Adrenal gland (tissue), 12 donors: ENCODE measurements around the gene ZNF324. TPM values are rescaled to one million over a fixed set of nuclear protein-coding genes. Genes with fewer than 3 reads are reported as not detected.

ENCODE experiments used
- DNase-seq, 7 donors: peaks; one replicate each; pipeline ENCODE4 v3.0.0-alpha.2; 2019 to 2020
- H3K27ac ChIP-seq, 5 donors: fragments of 200-600 bp; sonication (generic) in 4 of 5; 1 replicate in 3 of 5; 2 replicates in 2 of 5; pipeline versions ENCODE4 v1.5.1 to v1.8.0; 2016 to 2020; ENCODE audit warnings: mild to moderate bottlenecking in 1 of 5
- H3K27me3 ChIP-seq: fragments of 200-600 bp; 2 replicates; pipeline ENCODE4 v1.8.0; 2021
- H3K36me3 ChIP-seq, 2 donors: fragments of 200-600 bp; replicated peaks in 1 of 2; 1 replicate in 1 of 2; 2 replicates in 1 of 2; pipeline versions ENCODE4 v1.5.1 to v1.8.0; 2018 to 2022
- H3K4me1 ChIP-seq, 2 donors: fragments of 200-600 bp; replicated peaks in 1 of 2; 1 replicate in 1 of 2; 2 replicates in 1 of 2; pipeline versions ENCODE4 v1.5.1 to v1.8.0; 2018 to 2021
- H3K4me3 ChIP-seq, 4 donors: fragments of 200-600 bp; sonication (generic) in 3 of 4; one replicate each; pipeline ENCODE4 v1.5.1; 2016 to 2018
- H3K9me3 ChIP-seq, 3 donors: fragments of 200-600 bp; sonication (generic) in 1 of 3; replicated peaks in 1 of 3; 1 replicate in 2 of 3; 2 replicates in 1 of 3; pipeline versions ENCODE4 v1.5.1 to v1.8.0; 2016 to 2021
- POLR2A ChIP-seq, 2 donors: fragments of 450-650 bp; IDR thresholded peaks; one replicate each; pipeline ENCODE4 v1.6.1; 2017; ENCODE audit warnings: antibody characterized with exemption in 2 of 2, mild to moderate bottlenecking in 2 of 2, moderate library complexity in 1 of 2
- WGBS, 4 donors: extraction: QIAGEN DNeasy Blood & Tissue Kit in 2 of 4; methylation state at CpG; one replicate each; pipeline versions ENCODE4 v1.1.5 to v1.1.7; 2013 to 2017; 5-methylcytosine and 5-hydroxymethylcytosine counted together
- intact Hi-C, 2 donors: fragments of 100-400 bp; cut with DNase I; formaldehyde crosslinking; loops; one replicate each; pipeline versions ENCODE4 v1.14.1 to v1.15.0; 2022 to 2023
- polyA plus RNA-seq, 3 donors: library from polyadenylated mRNA; stranded (reverse); fragments of 200-250 nt in 2 of 3; fragments of 350-450 nt in 1 of 3; fragmentation: Illumina TruSeq in 1 of 3; extraction: RNeasy Lipid Tissue Mini Kit (QIAGEN cat#74804) in 1 of 3; gene quantifications; one replicate each; pipeline ENCODE4 v1.2.3, GENCODE V29; 2013 to 2014
- small RNA-seq, 2 donors: library from RNA; depleted of rRNA; stranded (forward); fragments of <200 nt; gene quantifications; one replicate each; pipeline ENCODE3, GENCODE V24; 2016
- total RNA-seq, 9 donors: library from RNA; depleted of rRNA in 4 of 9; stranded (reverse); fragments of >200 nt in 4 of 9; fragments of 120-200 nt in 1 of 9; fragmentation: NEBNext Ultra II Directional in 1 of 9; extraction: Animal tissue kit (Norgen Biotek cat#: 25700) in 1 of 9; gene quantifications; one replicate each; pipeline versions ENCODE4 v1.1.0 to v1.2.4, GENCODE V29; 2013 to 2023
- TF ChIP-seq, protein P1 (sequence below), 6 experiments: fragments of 450-650 bp in 4 of 6; fragments of 200-600 bp in 2 of 6; sonication (generic) in 1 of 6; IDR thresholded peaks; 1 replicate in 5 of 6; 2 replicates in 1 of 6; pipeline versions ENCODE4 v1.5.1 to v1.8.0; 2016 to 2021; ENCODE audit warnings: antibody characterized with exemption in 6 of 6, mild to moderate bottlenecking in 2 of 6, moderate library complexity in 1 of 6
- donor health status: healthy with polysubstance abuse.
- donor health status: Bipolar disorder and iron deficiency.
- donor health status: DM: yes; HTN: yes; CAD: no.
- donor health status: DM: no; HTN: no; CAD: no.
- donor health status: DM: no; HTN: no; CAD: no.
- donor health status: DM: yes; HTN: yes; CAD: no.

ZNF324 gene
- total and polyA plus RNA-seq, 12 donors = 2.1 to 58.3 (median 10.9) TPM

DNA sequence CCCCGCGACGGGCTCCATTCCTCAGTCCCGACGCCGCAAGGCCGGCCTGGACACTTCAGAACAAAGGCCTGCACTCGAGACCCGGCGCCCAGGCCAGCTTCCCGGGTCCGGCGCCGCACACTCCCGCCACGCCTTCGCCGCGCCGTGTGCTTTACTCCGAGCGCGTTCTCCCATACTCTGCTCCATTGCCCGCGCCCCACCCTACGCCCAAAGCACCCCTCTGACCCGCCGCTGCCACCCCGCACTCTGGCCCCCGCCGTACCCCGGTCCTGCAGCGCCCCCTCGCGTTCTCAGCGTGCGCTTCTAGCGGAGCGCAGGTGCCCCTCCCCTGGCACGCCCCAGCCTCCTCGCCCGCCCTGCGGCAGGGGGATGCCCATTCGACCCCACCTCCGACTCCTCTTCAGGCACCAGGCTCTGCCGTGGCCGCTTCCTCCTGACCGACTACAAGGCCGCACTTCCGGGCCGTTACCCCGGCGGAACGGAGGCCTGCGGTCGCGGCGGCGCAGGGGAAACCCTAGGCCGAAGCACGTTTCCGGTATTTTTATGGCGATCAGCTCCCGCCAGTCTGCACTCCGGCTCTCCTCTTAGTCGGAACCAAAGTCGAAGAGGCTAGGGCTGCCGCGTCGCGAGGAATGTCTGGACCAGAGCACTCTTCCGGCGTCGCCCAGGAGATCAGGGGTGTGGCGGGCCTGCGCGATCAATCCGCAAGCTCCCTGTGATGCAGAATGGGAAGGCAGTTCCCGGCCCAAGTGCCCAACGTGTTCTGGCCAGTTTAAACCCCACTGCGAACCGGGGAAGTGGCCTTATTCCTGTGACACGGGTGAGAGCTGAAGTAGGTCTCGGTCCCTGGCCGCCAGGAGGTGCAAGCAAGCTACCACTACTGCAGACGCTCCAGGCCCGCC lies 52.7 kb downstream of the ZNF324 start, which contains the start of gene ZBTB45:
ZBTB45 (minus strand) TSS at position 456 of the 902 bp plus-strand sequence. CDS start 2,137 bp downstream, outside the sequence.
- WGBS, 4 donors = 0 to 1% (median 0%) methylated on average over 22 to 87 of the region's 87 CpGs
- peak within 1 kb of the TSS; percentile 78 to 98 (median 94) for H3K27ac ChIP-seq
- no peaks in the 10 kb centered on the region for H3K9me3 ChIP-seq
- intact Hi-C loops = no loop called here
- peaks cover 19 to 27% of the 10 kb centered on the region in 2 donors for H3K4me1 ChIP-seq
- TF ChIP-seq, protein P1, sequence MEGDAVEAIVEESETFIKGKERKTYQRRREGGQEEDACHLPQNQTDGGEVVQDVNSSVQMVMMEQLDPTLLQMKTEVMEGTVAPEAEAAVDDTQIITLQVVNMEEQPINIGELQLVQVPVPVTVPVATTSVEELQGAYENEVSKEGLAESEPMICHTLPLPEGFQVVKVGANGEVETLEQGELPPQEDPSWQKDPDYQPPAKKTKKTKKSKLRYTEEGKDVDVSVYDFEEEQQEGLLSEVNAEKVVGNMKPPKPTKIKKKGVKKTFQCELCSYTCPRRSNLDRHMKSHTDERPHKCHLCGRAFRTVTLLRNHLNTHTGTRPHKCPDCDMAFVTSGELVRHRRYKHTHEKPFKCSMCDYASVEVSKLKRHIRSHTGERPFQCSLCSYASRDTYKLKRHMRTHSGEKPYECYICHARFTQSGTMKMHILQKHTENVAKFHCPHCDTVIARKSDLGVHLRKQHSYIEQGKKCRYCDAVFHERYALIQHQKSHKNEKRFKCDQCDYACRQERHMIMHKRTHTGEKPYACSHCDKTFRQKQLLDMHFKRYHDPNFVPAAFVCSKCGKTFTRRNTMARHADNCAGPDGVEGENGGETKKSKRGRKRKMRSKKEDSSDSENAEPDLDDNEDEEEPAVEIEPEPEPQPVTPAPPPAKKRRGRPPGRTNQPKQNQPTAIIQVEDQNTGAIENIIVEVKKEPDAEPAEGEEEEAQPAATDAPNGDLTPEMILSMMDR (IDR thresholded peaks at IDR 0.05) = peak; percentile 47 to 92 (median 70)
- TF ChIP-seq POLR2A (IDR thresholded peaks at IDR 0.05) = peak; percentile 52 to 57
- H3K36me3 ChIP-seq = peaks cover 0 to 16% of the 10 kb centered on the region in 2 donors
- H3K27me3 ChIP-seq = no peaks in the 10 kb centered on the region
- DNase-seq = peak; percentile 90 to 97 (median 94)
- H3K4me3 ChIP-seq = peak within 1 kb of the TSS; percentile 22 to 82 (median 38)

DNA sequence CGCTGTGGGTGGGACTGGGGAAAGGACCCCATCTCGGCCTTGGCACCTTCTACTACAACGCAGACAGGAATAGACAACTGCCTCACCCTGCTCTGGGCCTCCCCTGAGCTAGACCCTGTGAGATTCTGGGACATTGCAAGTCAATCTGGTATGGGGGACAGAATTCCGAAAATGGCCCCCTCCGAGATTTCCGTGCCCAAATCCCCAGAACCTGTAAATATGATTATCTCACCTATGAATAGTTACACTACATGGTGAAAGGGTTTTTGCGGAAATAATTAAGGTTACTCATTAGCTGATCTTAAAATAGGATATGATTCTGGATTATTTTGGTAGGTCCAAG lies 53.3 kb downstream of the ZNF324 start:
- TF ChIP-seq POLR2A (IDR thresholded peaks at IDR 0.05) = no peak
- TF ChIP-seq, protein P1 (IDR thresholded peaks at IDR 0.05) = no peak
- Histone ChIP-seq H3K9me3 (no peaks in the 10 kb centered on the region), H3K27me3 (no peaks in the 10 kb centered on the region), H3K4me1 (peaks cover 19 to 24% of the 10 kb centered on the region in 2 donors), H3K4me3 (peak overlapping the region; percentile 7 to 82 (median 38)), H3K27ac (peak overlapping the region; percentile 0 to 98 (median 94)), H3K36me3 (peaks cover 0 to 16% of the 10 kb centered on the region in 2 donors)
- intact Hi-C loops = no loop called here
- 8 to 14% (median 11%) methylated on average over 6 to 7 of the region's 7 CpGs for WGBS, 4 donors
- DNase-seq = no peak

GRCh38 chr19:58521651-58522050 lies 54.8 kb downstream of the ZNF324 start:
- Histone ChIP-seq H3K9me3 (no peaks in the 10 kb centered on the region), H3K4me3 (no peak overlapping the region), H3K27me3 (no peaks in the 10 kb centered on the region), H3K4me1 (peaks cover 19 to 24% of the 10 kb centered on the region in 2 donors), H3K36me3 (peaks cover 0 to 7% of the 10 kb centered on the region in 2 donors), H3K27ac (no peak overlapping the region)
- no peak for TF ChIP-seq POLR2A (IDR thresholded peaks at IDR 0.05)
- TF ChIP-seq, protein P1 (IDR thresholded peaks at IDR 0.05) = no peak
- 53 to 60% (median 56%) methylated on average over 4 of the region's 4 CpGs for WGBS, 4 donors
- DNase-seq = no peak
- intact Hi-C loops = no loop called here

GRCh38 chr19:58522709-58523108 lies 55.8 kb downstream of the ZNF324 start:
- TF ChIP-seq, protein P1 (IDR thresholded peaks at IDR 0.05) = no peak
- no peak for TF ChIP-seq POLR2A (IDR thresholded peaks at IDR 0.05)
- no peak overlapping the region for H3K27ac ChIP-seq
- WGBS, 4 donors = 75 to 86% (median 79%) methylated on average over 3 of the region's 3 CpGs
- intact Hi-C loops = no loop called here
- no peak for DNase-seq
- H3K4me3 ChIP-seq = no peak overlapping the region
- H3K27me3 ChIP-seq = no peaks in the 10 kb centered on the region
- no peaks in the 10 kb centered on the region for H3K36me3 ChIP-seq
- H3K4me1 ChIP-seq = peaks cover 17 to 19% of the 10 kb centered on the region in 2 donors
- no peaks in the 10 kb centered on the region for H3K9me3 ChIP-seq

Small RNA genes within 50 kb of the gene (small RNA-seq; reads per million reads assigned to genes)
- gene RN7SL693P (0 reads per million in 2 donors), gene RNU6-1337P (0 reads per million in 2 donors)

Other genes with a start within 250 kb of the ZNF324 start
- 100 to 1,000 TPM in 1 of 9 donors, 10 to 100 TPM in 8; 24.6 to 170 (median 31.4) TPM for gene ZNF544, start 238.2 kb upstream of the ZNF324 start, total RNA-seq
- 10 to 100 TPM; 10.8 to 26.5 (median 24.9) TPM for gene ZNF544, start 238.2 kb upstream of the ZNF324 start, polyA plus RNA-seq
- gene ZNF8, start 188.1 kb upstream of the ZNF324 start, total RNA-seq = 1 to 10 TPM; 5.8 to 8.6 (median 6.7) TPM
- 1 to 10 TPM; 1.6 to 2.6 (median 2.4) TPM for gene ZNF8, start 188.1 kb upstream of the ZNF324 start, polyA plus RNA-seq
- gene ERVK3-1, start 161.7 kb upstream of the ZNF324 start, total RNA-seq = 10 to 100 TPM; 18.4 to 56.8 (median 31.4) TPM
- gene ERVK3-1, start 161.7 kb upstream of the ZNF324 start, polyA plus RNA-seq = 10 to 100 TPM; 36.3 to 70.5 (median 48.4) TPM
- gene ZSCAN22, start 140.1 kb upstream of the ZNF324 start, total RNA-seq = 1 to 10 TPM; 1.8 to 4.8 (median 3.3) TPM
- 1 to 10 TPM in 2 of 3 donors, under 1 TPM in 1; 0.98 to 3.1 (median 1.2) TPM for gene ZSCAN22, start 140.1 kb upstream of the ZNF324 start, polyA plus RNA-seq
- 10 to 100 TPM in 3 of 9 donors, 1 to 10 TPM in 5, under 1 TPM in 1; 0.39 to 20.9 (median 6.5) TPM for gene A1BG, start 113.6 kb upstream of the ZNF324 start, total RNA-seq
- 10 to 100 TPM in 2 of 3 donors, not detected in 1; 31.3 to 41.3 TPM for gene A1BG, start 113.6 kb upstream of the ZNF324 start, polyA plus RNA-seq
- 1 to 10 TPM in 8 of 9 donors, under 1 TPM in 1; 0.35 to 8.1 (median 1.5) TPM for gene ZNF497, start 104.3 kb upstream of the ZNF324 start, total RNA-seq
- 1 to 10 TPM in 2 of 3 donors, under 1 TPM in 1; 0.20 to 2.2 (median 2.0) TPM for gene ZNF497, start 104.3 kb upstream of the ZNF324 start, polyA plus RNA-seq
- 10 to 100 TPM in 1 of 9 donors, 1 to 10 TPM in 8; 2.4 to 10.5 (median 4.3) TPM for gene ZNF837, start 86.0 kb upstream of the ZNF324 start, total RNA-seq
- 1 to 10 TPM in 2 of 3 donors, under 1 TPM in 1; 0.09 to 8.1 (median 6.1) TPM for gene ZNF837, start 86.0 kb upstream of the ZNF324 start, polyA plus RNA-seq
- 1,000 to 10,000 TPM in 7 of 9 donors, 100 to 1,000 TPM in 2; 839 to 1,999 (median 1,219) TPM for gene RPS5, start 79.8 kb upstream of the ZNF324 start, total RNA-seq
- gene RPS5, start 79.8 kb upstream of the ZNF324 start, polyA plus RNA-seq = 1,000 to 10,000 TPM in 1 of 3 donors, 100 to 1,000 TPM in 2; 555 to 1,093 (median 722) TPM
- not detected for gene RNF225, start 71.4 kb upstream of the ZNF324 start, total RNA-seq
- not detected for gene RNF225, start 71.4 kb upstream of the ZNF324 start, polyA plus RNA-seq
- gene ZNF584, start 58.4 kb upstream of the ZNF324 start, total RNA-seq = 10 to 100 TPM; 11.7 to 37.5 (median 15.9) TPM
- 10 to 100 TPM in 1 of 3 donors, 1 to 10 TPM in 2; 7.1 to 12.3 (median 9.7) TPM for gene ZNF584, start 58.4 kb upstream of the ZNF324 start, polyA plus RNA-seq
- gene ZNF132, start 26.9 kb upstream of the ZNF324 start, total RNA-seq = 10 to 100 TPM in 1 of 9 donors, 1 to 10 TPM in 8; 2.4 to 12.0 (median 4.9) TPM
- gene ZNF132, start 26.9 kb upstream of the ZNF324 start, polyA plus RNA-seq = 1 to 10 TPM; 1.3 to 3.2 (median 1.4) TPM
- 1 to 10 TPM; 3.1 to 8.7 (median 6.7) TPM for gene ZNF324B, start 15.5 kb upstream of the ZNF324 start, total RNA-seq
- 1 to 10 TPM; 1.4 to 3.6 (median 1.5) TPM for gene ZNF324B, start 15.5 kb upstream of the ZNF324 start, polyA plus RNA-seq
- gene ZNF446, start 9.3 kb downstream of the ZNF324 start, total RNA-seq = 10 to 100 TPM in 8 of 9 donors, 1 to 10 TPM in 1; 8.4 to 21.6 (median 14.5) TPM
- 10 to 100 TPM in 2 of 3 donors, 1 to 10 TPM in 1; 2.7 to 30.8 (median 25.6) TPM for gene ZNF446, start 9.3 kb downstream of the ZNF324 start, polyA plus RNA-seq
- gene SLC27A5, start 44.9 kb downstream of the ZNF324 start, total RNA-seq = 10 to 100 TPM in 3 of 9 donors, 1 to 10 TPM in 6; 3.8 to 17.1 (median 9.1) TPM
- gene SLC27A5, start 44.9 kb downstream of the ZNF324 start, polyA plus RNA-seq = 10 to 100 TPM in 2 of 3 donors, 1 to 10 TPM in 1; 5.9 to 18.3 (median 17.5) TPM
- 10 to 100 TPM in 8 of 9 donors, 1 to 10 TPM in 1; 2.6 to 20.4 (median 14.7) TPM for gene ZBTB45, start 52.7 kb downstream of the ZNF324 start, total RNA-seq
- 10 to 100 TPM in 1 of 3 donors, 1 to 10 TPM in 2; 1.7 to 12.6 (median 7.9) TPM for gene ZBTB45, start 52.7 kb downstream of the ZNF324 start, polyA plus RNA-seq
- gene TRIM28, start 77.0 kb downstream of the ZNF324 start, total RNA-seq = 100 to 1,000 TPM; 161 to 279 (median 220) TPM
- 100 to 1,000 TPM; 245 to 302 (median 254) TPM for gene TRIM28, start 77.0 kb downstream of the ZNF324 start, polyA plus RNA-seq
- 100 to 1,000 TPM; 146 to 246 (median 199) TPM for gene CHMP2A, start 88.0 kb downstream of the ZNF324 start, total RNA-seq
- 100 to 1,000 TPM; 273 to 560 (median 394) TPM for gene CHMP2A, start 88.0 kb downstream of the ZNF324 start, polyA plus RNA-seq
- gene UBE2M, start 91.5 kb downstream of the ZNF324 start, total RNA-seq = 100 to 1,000 TPM in 1 of 9 donors, 10 to 100 TPM in 8; 19.9 to 164 (median 77.2) TPM
- 100 to 1,000 TPM in 1 of 3 donors, 10 to 100 TPM in 2; 51.1 to 193 (median 55.6) TPM for gene UBE2M, start 91.5 kb downstream of the ZNF324 start, polyA plus RNA-seq
- gene MZF1, start 106.3 kb downstream of the ZNF324 start, total RNA-seq = 10 to 100 TPM; 13.8 to 77.0 (median 33.2) TPM
- 100 to 1,000 TPM in 2 of 3 donors, 1 to 10 TPM in 1; 8.7 to 152 (median 130) TPM for gene MZF1, start 106.3 kb downstream of the ZNF324 start, polyA plus RNA-seq